MM.1S (cell line): Measurements from ENCODE around the gene LMO7.

Source experiments
- EZH2 ChIP-seq: fragments of 300-600 bp; sonication (generic); optimal IDR thresholded peaks from 2 replicates; pipeline ENCODE3; 2017; ENCODE audit warnings: low read depth, mild to moderate bottlenecking, antibody characterized with exemption, low read length, mixed read lengths
- EZH2phosphoT487 ChIP-seq: fragments of 300-600 bp; sonication (generic); IDR thresholded peaks from 2 replicates; pipeline ENCODE4 v1.6.1; 2018; ENCODE audit warnings: antibody characterized with exemption, low read length
- TF ChIP-seq, protein P1 (sequence below): fragments of 300-600 bp; sonication (generic); IDR thresholded peaks from 2 replicates; pipeline ENCODE4 v1.5.1; 2016; ENCODE audit warnings: antibody characterized with exemption, low read length, mixed read lengths

GRCh38 chr13:75762076-75762937, 126.2 kb downstream of the LMO7 start:
- TF ChIP-seq, protein P1, sequence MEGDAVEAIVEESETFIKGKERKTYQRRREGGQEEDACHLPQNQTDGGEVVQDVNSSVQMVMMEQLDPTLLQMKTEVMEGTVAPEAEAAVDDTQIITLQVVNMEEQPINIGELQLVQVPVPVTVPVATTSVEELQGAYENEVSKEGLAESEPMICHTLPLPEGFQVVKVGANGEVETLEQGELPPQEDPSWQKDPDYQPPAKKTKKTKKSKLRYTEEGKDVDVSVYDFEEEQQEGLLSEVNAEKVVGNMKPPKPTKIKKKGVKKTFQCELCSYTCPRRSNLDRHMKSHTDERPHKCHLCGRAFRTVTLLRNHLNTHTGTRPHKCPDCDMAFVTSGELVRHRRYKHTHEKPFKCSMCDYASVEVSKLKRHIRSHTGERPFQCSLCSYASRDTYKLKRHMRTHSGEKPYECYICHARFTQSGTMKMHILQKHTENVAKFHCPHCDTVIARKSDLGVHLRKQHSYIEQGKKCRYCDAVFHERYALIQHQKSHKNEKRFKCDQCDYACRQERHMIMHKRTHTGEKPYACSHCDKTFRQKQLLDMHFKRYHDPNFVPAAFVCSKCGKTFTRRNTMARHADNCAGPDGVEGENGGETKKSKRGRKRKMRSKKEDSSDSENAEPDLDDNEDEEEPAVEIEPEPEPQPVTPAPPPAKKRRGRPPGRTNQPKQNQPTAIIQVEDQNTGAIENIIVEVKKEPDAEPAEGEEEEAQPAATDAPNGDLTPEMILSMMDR: no peak
- no peak for TF ChIP-seq EZH2phosphoT487
- TF ChIP-seq EZH2: no peak
